ENCODE results near the gene MBTD1. TPM values are rescaled to one million over a fixed set of nuclear protein-coding genes. Genes with fewer than 3 reads are reported as not detected.

MBTD1 gene
- total RNA-seq, 1 donor from 2014 or later: 69.8 TPM

GRCh38 chr17:51224402-51225262 is 35.2 kb downstream of the MBTD1 start:
- TF ChIP-seq EZH2 (IDR thresholded peaks at IDR 0.05): no peak
- TF ChIP-seq CTCF (IDR thresholded peaks at IDR 0.05): no peak
- no peak for TF ChIP-seq EZH2phosphoT487 (IDR thresholded peaks at IDR 0.05)
- no peaks in the 10 kb centered on the region for H3K27me3 ChIP-seq
- no peak overlapping the region for H3K4me3 Mint-ChIP-seq
- H3K27ac Mint-ChIP-seq: no peak overlapping the region
- H3K27me3 Mint-ChIP-seq (ENCODE audit: insufficient read depth, low read depth): no peaks in the 10 kb centered on the region
- H3K9me3 ChIP-seq (ENCODE audit: low read depth): no peaks in the 10 kb centered on the region
- no peak overlapping the region for H3K27ac ChIP-seq
- H2AFZ ChIP-seq (replicated peaks): no peak overlapping the region
- peaks cover 7% of the 10 kb centered on the region for H3K36me3 ChIP-seq
- no peaks in the 10 kb centered on the region for H3K4me1 ChIP-seq
- DNase-seq (ENCODE audit: low spot score): no peak
- H4K20me1 ChIP-seq (ENCODE audit: low read depth): peaks cover 19% of the 10 kb centered on the region
- H3K4me1 Mint-ChIP-seq: no peaks in the 10 kb centered on the region
- peaks cover 55% of the 10 kb centered on the region for H3K79me2 ChIP-seq (ENCODE audit: low read depth)
- no peak overlapping the region for H3K4me2 ChIP-seq
- no peaks in the 10 kb centered on the region for H3F3A ChIP-seq (ENCODE audit: low read depth)
- H3K9me3 Mint-ChIP-seq: no peaks in the 10 kb centered on the region
- H3K9ac ChIP-seq: no peak overlapping the region
- no peak overlapping the region for H3K4me3 ChIP-seq
- H3K36me3 Mint-ChIP-seq: peaks cover 20% of the 10 kb centered on the region

DNA sequence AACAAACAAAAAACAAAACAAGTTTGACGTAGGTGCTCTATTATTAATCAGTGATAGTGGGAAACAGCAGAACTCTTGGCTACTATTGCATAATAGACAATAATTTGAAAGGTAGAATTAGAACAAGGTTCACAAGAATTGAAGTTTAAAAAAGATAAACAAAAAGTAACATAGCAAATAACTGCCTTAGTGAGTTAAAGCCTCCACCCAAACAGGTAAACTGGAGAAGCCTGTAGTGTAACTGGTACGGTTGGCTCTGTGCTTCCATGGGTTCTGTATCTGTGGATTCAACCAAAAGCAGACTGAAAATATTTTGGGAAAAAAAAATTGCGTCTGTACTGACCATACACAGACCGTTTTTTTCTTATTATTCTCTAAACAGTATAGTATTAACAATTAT is 38.5 kb downstream of the MBTD1 start:
- Histone ChIP-seq H3K27me3 (no peaks in the 10 kb centered on the region), H3K4me2 (no peak overlapping the region), H3K4me3 (no peak overlapping the region), H3K27ac (no peak overlapping the region), H3K9me3 (ENCODE audit: low read depth) (no peaks in the 10 kb centered on the region), H2AFZ (replicated peaks) (no peak overlapping the region), H4K20me1 (ENCODE audit: low read depth) (peaks cover 16% of the 10 kb centered on the region), H3K79me2 (ENCODE audit: low read depth) (peaks cover 26% of the 10 kb centered on the region), H3K9ac (no peak overlapping the region), H3F3A (ENCODE audit: low read depth) (no peaks in the 10 kb centered on the region), H3K4me1 (no peaks in the 10 kb centered on the region), H3K36me3 (peaks cover 17% of the 10 kb centered on the region)
- Mint-ChIP-seq H3K4me3 (no peak overlapping the region), H3K4me1 (no peaks in the 10 kb centered on the region), H3K36me3 (peaks cover 25% of the 10 kb centered on the region), H3K27ac (no peak overlapping the region), H3K9me3 (no peaks in the 10 kb centered on the region), H3K27me3 (ENCODE audit: insufficient read depth, low read depth) (no peaks in the 10 kb centered on the region)
- no peak for DNase-seq (ENCODE audit: low spot score)
- TF ChIP-seq EZH2phosphoT487 (IDR thresholded peaks at IDR 0.05) (no peak), CTCF (IDR thresholded peaks at IDR 0.05) (no peak), EZH2 (IDR thresholded peaks at IDR 0.05) (no peak)

DNA sequence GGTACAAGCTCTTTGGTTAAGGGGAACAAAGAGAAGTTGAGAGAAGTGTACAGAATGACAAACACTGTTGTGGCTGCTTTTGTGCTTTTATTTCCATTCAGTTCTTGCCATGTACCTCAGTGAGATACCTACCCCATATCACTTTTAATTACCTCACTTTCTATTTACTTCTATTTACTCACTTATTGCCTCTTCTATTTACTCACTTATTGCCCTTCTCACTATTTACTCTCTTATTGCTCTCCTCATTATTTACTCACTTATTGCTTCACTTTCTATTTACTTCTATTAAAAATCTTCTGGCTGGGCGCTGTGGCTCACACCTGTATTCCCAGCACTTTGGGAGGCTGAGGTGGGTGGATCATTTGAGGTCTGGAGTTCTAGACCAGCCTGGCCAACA is 41.9 kb downstream of the MBTD1 start:
- H3K27me3 Mint-ChIP-seq (ENCODE audit: insufficient read depth, low read depth): no peaks in the 10 kb centered on the region
- DNase-seq (ENCODE audit: low spot score): no peak
- no peaks in the 10 kb centered on the region for H3K79me2 ChIP-seq (ENCODE audit: low read depth)
- H3K4me1 ChIP-seq: no peaks in the 10 kb centered on the region
- no peaks in the 10 kb centered on the region for H3K4me1 Mint-ChIP-seq
- H3K27me3 ChIP-seq: no peaks in the 10 kb centered on the region
- TF ChIP-seq EZH2 (IDR thresholded peaks at IDR 0.05) (no peak), CTCF (IDR thresholded peaks at IDR 0.05) (no peak), EZH2phosphoT487 (IDR thresholded peaks at IDR 0.05) (no peak)
- H3K4me2 ChIP-seq: no peak overlapping the region
- H3K27ac ChIP-seq: no peak overlapping the region
- H3K27ac Mint-ChIP-seq: no peak overlapping the region
- peaks cover 16% of the 10 kb centered on the region for H3K36me3 Mint-ChIP-seq
- no peaks in the 10 kb centered on the region for H3K9me3 Mint-ChIP-seq
- no peak overlapping the region for H3K9ac ChIP-seq
- H3K9me3 ChIP-seq (ENCODE audit: low read depth): no peaks in the 10 kb centered on the region
- no peak overlapping the region for H3K4me3 ChIP-seq
- no peak overlapping the region for H3K4me3 Mint-ChIP-seq
- peaks cover 24% of the 10 kb centered on the region for H3K36me3 ChIP-seq
- H2AFZ ChIP-seq (replicated peaks): no peak overlapping the region
- peaks cover 4% of the 10 kb centered on the region for H3F3A ChIP-seq (ENCODE audit: low read depth)
- peaks cover 3% of the 10 kb centered on the region for H4K20me1 ChIP-seq (ENCODE audit: low read depth)

All from neural progenitor cell (in vitro differentiated cells).